GM23248 (cell line): ENCODE measurements around the gene ODAD2.

Experiments used
- EZH2 ChIP-seq: fragments of 200-600 bp; sonication (generic); IDR thresholded peaks from 2 replicates; pipeline ENCODE4 v1.6.1; 2018; ENCODE audit warnings: antibody characterized with exemption, mild to moderate bottlenecking; ENCODE audit not compliant: insufficient read depth, poor library complexity, severe bottlenecking
- EZH2phosphoT487 ChIP-seq: fragments of 200-600 bp; sonication (generic); IDR thresholded peaks from 2 replicates; pipeline ENCODE4 v1.6.1; 2018; ENCODE audit warnings: antibody characterized with exemption, moderate library complexity, mild to moderate bottlenecking, low read depth; ENCODE audit not compliant: insufficient read depth

GRCh38 chr10:28047061-28047460, 48.2 kb upstream of the ODAD2 start:
- TF ChIP-seq EZH2 (no peak), EZH2phosphoT487 (no peak)
